NCI-H748 (cell line): ENCODE measurements around the gene PACSIN2.
"Not testable (repeated sequence)": the region's sequence is repeated elsewhere in the genome, so short reads cannot be mapped to it uniquely, and the experiment has no call there.

Experiments used
- DNase-seq: peaks from one replicate; lab custom pipeline; 2025; ENCODE audit not compliant: unreplicated experiment; lab: John Stamatoyannopoulos, UW

PACSIN2 gene

GRCh38 chr22:42928969-42929837 lies 85.7 kb downstream of the PACSIN2 start:
- DNase-seq, result no peak

GRCh38 chr22:42927966-42928365 lies 87.0 kb downstream of the PACSIN2 start:
- no peak for DNase-seq

GRCh38 chr22:42926768-42927167 lies 88.2 kb downstream of the PACSIN2 start:
- no peak for DNase-seq

GRCh38 chr22:42926104-42926503 lies 88.8 kb downstream of the PACSIN2 start:
- DNase-seq, result no peak

- no peak for DNase-seq
Measured at GRCh38 chr22:42925598-42925997, 89.4 kb downstream of the PACSIN2 start.

GRCh38 chr22:42925031-42925430 lies 89.9 kb downstream of the PACSIN2 start:
- DNase-seq, result not testable (repeated sequence)

- no peak for DNase-seq
Measured at GRCh38 chr22:42924436-42924835, 90.5 kb downstream of the PACSIN2 start.

- no peak for DNase-seq
Measured at GRCh38 chr22:42922374-42923191, 92.4 kb downstream of the PACSIN2 start.

GRCh38 chr22:42920101-42920820 lies 94.7 kb downstream of the PACSIN2 start:
- no peak for DNase-seq

- DNase-seq, result no peak
Measured at GRCh38 chr22:42919199-42919598, 95.8 kb downstream of the PACSIN2 start.

- DNase-seq, result no peak
Measured at GRCh38 chr22:42918500-42918899, 96.4 kb downstream of the PACSIN2 start.

GRCh38 chr22:42917358-42917757 lies 97.6 kb downstream of the PACSIN2 start:
- DNase-seq, result not testable (repeated sequence)

GRCh38 chr22:42915980-42916765 lies 98.8 kb downstream of the PACSIN2 start:
- DNase-seq, result no peak

- DNase-seq, result no peak
Measured at GRCh38 chr22:42914511-42915076, 100.4 kb downstream of the PACSIN2 start.

- no peak for DNase-seq
Measured at GRCh38 chr22:42913874-42914510, 101.0 kb downstream of the PACSIN2 start.

GRCh38 chr22:42912059-42912458 lies 102.9 kb downstream of the PACSIN2 start:
- no peak for DNase-seq

GRCh38 chr22:42910221-42910942 lies 104.6 kb downstream of the PACSIN2 start:
- no peak for DNase-seq

GRCh38 chr22:42909363-42910058 lies 105.4 kb downstream of the PACSIN2 start:
- DNase-seq, result peak; percentile 33

- no peak for DNase-seq
Measured at GRCh38 chr22:42908374-42908746, 106.6 kb downstream of the PACSIN2 start.
